Neural cell (in vitro differentiated cells): Measurements from ENCODE around the gene CASP9. TPM values are rescaled to one million over a fixed set of nuclear protein-coding genes. Genes with fewer than 3 reads are reported as not detected.

Experiments used
- H2AFZ ChIP-seq: fragments of 200-600, 300-800 bp; sonication (generic), shearing (Covaris generic); 2 replicates; pipeline ENCODE4 v1.6.0; 2014; ENCODE audit warnings: low read depth, mild to moderate bottlenecking, antibody characterized with exemption, low read length, moderate library complexity
- H3F3A ChIP-seq: fragments of 200-600 bp; shearing (Covaris generic); 2 replicates; pipeline ENCODE4 v1.6.1; 2016; ENCODE audit warnings: mild to moderate bottlenecking, moderate library complexity, mixed read lengths, antibody characterized with exemption, low read length; ENCODE audit not compliant: insufficient read depth, poor library complexity, severe bottlenecking
- H3K27ac ChIP-seq: fragments of 200-600, 300-800 bp; sonication (generic), shearing (Covaris generic); 2 replicates; pipeline ENCODE4 v1.5.1; 2014; ENCODE audit warnings: mild to moderate bottlenecking, low read length, moderate library complexity
- H3K27me3 ChIP-seq: fragments of 300-800, 200-600 bp; sonication (generic), shearing (Covaris generic); 2 replicates; pipeline ENCODE4 v1.6.0; 2014; ENCODE audit warnings: mild to moderate bottlenecking, low read depth, low read length, moderate library complexity; ENCODE audit not compliant: insufficient read depth
- H3K36me3 ChIP-seq: fragments of 300-800, 200-600 bp; sonication (generic), shearing (Covaris generic); 2 replicates; pipeline ENCODE4 v1.5.1; 2014; ENCODE audit warnings: mild to moderate bottlenecking, antibody characterized with exemption, low read length, moderate library complexity; ENCODE audit not compliant: insufficient read depth
- H3K4me2 ChIP-seq: fragments of 300-800, 200-600 bp; sonication (generic), shearing (Covaris generic); 2 replicates; pipeline ENCODE4 v1.6.0; 2014; ENCODE audit warnings: mild to moderate bottlenecking, low read length
- H3K4me3 ChIP-seq: fragments of 300-800, 200-600 bp; sonication (generic), shearing (Covaris generic); 2 replicates; pipeline ENCODE4 v1.5.1; 2014; ENCODE audit warnings: mild to moderate bottlenecking, low read length, moderate library complexity
- H3K79me2 ChIP-seq: fragments of 200-600 bp; shearing (Covaris generic); replicated peaks from 2 replicates; pipeline ENCODE4 v1.6.0; 2014; ENCODE audit warnings: mild to moderate bottlenecking, low read length, moderate library complexity; ENCODE audit not compliant: insufficient read depth
- H3K9ac ChIP-seq: fragments of 300-800, 200-600 bp; sonication (generic), shearing (Covaris generic); 2 replicates; pipeline ENCODE4 v1.6.1; 2016; ENCODE audit warnings: mild to moderate bottlenecking, low read length, mixed read lengths
- H3K9me2 ChIP-seq: fragments of 200-600 bp; shearing (Covaris generic); 2 replicates; pipeline ENCODE4 v1.6.1; 2016; ENCODE audit warnings: mild to moderate bottlenecking, low read length, mixed read lengths; ENCODE audit not compliant: insufficient read depth
- H3K9me3 ChIP-seq: fragments of 200-600, 300-800 bp; sonication (generic), shearing (Covaris generic); 2 replicates; pipeline ENCODE4 v1.6.1; 2016; ENCODE audit warnings: mild to moderate bottlenecking, mixed run types, low read length, moderate library complexity, mixed read lengths
- H4K20me1 ChIP-seq: fragments of 200-600 bp; shearing (Covaris generic); 2 replicates; pipeline ENCODE4 v1.6.1; 2016; ENCODE audit warnings: mild to moderate bottlenecking, mixed run types; ENCODE audit not compliant: insufficient read depth
- CTCF ChIP-seq: fragments of 450-650 bp; IDR thresholded peaks from 2 replicates; pipeline ENCODE4 v1.5.1; 2014; ENCODE audit warnings: antibody characterized with exemption, mild to moderate bottlenecking, moderate library complexity; ENCODE audit not compliant: poor library complexity, severe bottlenecking
- EP300 ChIP-seq: fragments of 450-650 bp; conservative IDR thresholded peaks from 2 replicates; pipeline ENCODE4 v1.6.1; 2014; ENCODE audit warnings: antibody characterized with exemption, mild to moderate bottlenecking, moderate library complexity; ENCODE audit not compliant: poor library complexity, severe bottlenecking
- EZH2 ChIP-seq: fragments of 200-600, 300-800 bp; shearing (Covaris generic), sonication (generic); IDR thresholded peaks from 2 replicates; pipeline ENCODE4 v1.6.1; 2014; ENCODE audit warnings: antibody characterized with exemption, low read length, borderline replicate concordance, mild to moderate bottlenecking; ENCODE audit not compliant: insufficient read depth, poor library complexity, severe bottlenecking
- MXI1 ChIP-seq: fragments of 450-650 bp; conservative IDR thresholded peaks from 2 replicates; pipeline ENCODE4 v1.6.1; 2014; ENCODE audit warnings: antibody characterized with exemption, mild to moderate bottlenecking; ENCODE audit not compliant: poor library complexity, severe bottlenecking
- POLR2AphosphoS5 ChIP-seq: IDR thresholded peaks from 2 replicates; pipeline ENCODE4 v1.6.1; 2012
- RAD21 ChIP-seq: fragments of 450-650 bp; conservative IDR thresholded peaks from 2 replicates; pipeline ENCODE4 v1.6.1; 2014; ENCODE audit warnings: antibody characterized with exemption, mild to moderate bottlenecking, moderate library complexity
- REST ChIP-seq: IDR thresholded peaks from 2 replicates; pipeline ENCODE4 v1.6.1; 2012; ENCODE audit warnings: borderline replicate concordance
- SMC3 ChIP-seq: fragments of 450-650 bp; conservative IDR thresholded peaks from 2 replicates; pipeline ENCODE4 v1.6.1; 2014; ENCODE audit warnings: antibody characterized with exemption, mild to moderate bottlenecking, moderate library complexity; ENCODE audit not compliant: poor library complexity
- TAF1 ChIP-seq: IDR thresholded peaks from 2 replicates; pipeline ENCODE4 v1.6.1; 2012; ENCODE audit warnings: low read depth
- polyA plus RNA-seq: library from polyadenylated mRNA; depleted of rRNA; stranded (reverse); fragments of >200 nt; gene quantifications from 2 replicates; pipeline ENCODE4 v1.2.3, GENCODE V29; 2014
- small RNA-seq, 3 experiments: library from RNA; depleted of rRNA; stranded (forward); fragments of <200 nt; gene quantifications; one replicate each; pipeline ENCODE3, GENCODE V24; 2012

The CASP9 gene
- polyA plus RNA-seq, 1 donor from 2014 or later = 13.7 TPM

GRCh38 chr1:15442759-15443158, 81.3 kb downstream of the CASP9 start:
- Histone ChIP-seq H3K4me2 (no peak overlapping the region), H3K9me3 (no peaks in the 10 kb centered on the region), H4K20me1 (no peaks in the 10 kb centered on the region)

GRCh38 chr1:15442119-15442518, 81.9 kb downstream of the CASP9 start:
- no peak overlapping the region for H3K4me2 ChIP-seq
- no peaks in the 10 kb centered on the region for H4K20me1 ChIP-seq
- no peak overlapping the region for H2AFZ ChIP-seq
- H3K79me2 ChIP-seq = no peaks in the 10 kb centered on the region
- no peak overlapping the region for H3K27ac ChIP-seq
- H3K9me2 ChIP-seq = no peaks in the 10 kb centered on the region
- no peak overlapping the region for H3K9ac ChIP-seq
- no peaks in the 10 kb centered on the region for H3K36me3 ChIP-seq
- H3K27me3 ChIP-seq = no peaks in the 10 kb centered on the region
- no peaks in the 10 kb centered on the region for H3K9me3 ChIP-seq
- TF ChIP-seq EP300 (no peak), POLR2AphosphoS5 (no peak), RAD21 (no peak), REST (no peak)
- no peaks in the 10 kb centered on the region for H3F3A ChIP-seq
- H3K4me3 ChIP-seq = no peak overlapping the region

More at GRCh38 chr1:15442759-15443158, 81.3 kb downstream of the CASP9 start:
- no peak overlapping the region for H3K9ac ChIP-seq
- TF ChIP-seq RAD21 = no peak
- no peak for TF ChIP-seq CTCF
- no peak for TF ChIP-seq REST
- no peak for TF ChIP-seq SMC3
- TF ChIP-seq EP300 = no peak
- TF ChIP-seq POLR2AphosphoS5 = no peak
- no peak for TF ChIP-seq TAF1
- TF ChIP-seq EZH2 = no peak
- TF ChIP-seq MXI1 = no peak
- H2AFZ ChIP-seq = no peak overlapping the region
- H3K36me3 ChIP-seq = no peaks in the 10 kb centered on the region
- no peaks in the 10 kb centered on the region for H3K9me2 ChIP-seq
- H3K79me2 ChIP-seq = no peaks in the 10 kb centered on the region
- no peaks in the 10 kb centered on the region for H3K27me3 ChIP-seq
- no peak overlapping the region for H3K4me3 ChIP-seq
- no peaks in the 10 kb centered on the region for H3F3A ChIP-seq
- no peak overlapping the region for H3K27ac ChIP-seq

Small RNA genes lying within 50 kb of the gene (small RNA-seq; reads per million reads assigned to genes)
- 0 to 0.29 (median 0) reads per million in 3 experiments for gene SCARNA21B

Other genes starting within 250 kb of the CASP9 start
- gene EFHD2, start 114.3 kb downstream of the CASP9 start, polyA plus RNA-seq = 10.3 and 13.8 TPM in 2 replicates
- not detected in 2 replicates for gene CTRC, start 85.8 kb downstream of the CASP9 start, polyA plus RNA-seq
- not detected in 2 replicates for gene CELA2A, start 67.5 kb downstream of the CASP9 start, polyA plus RNA-seq
- gene CELA2B, start 48.1 kb downstream of the CASP9 start, polyA plus RNA-seq = not detected in 2 replicates
- 10.9 and 16.7 TPM in 2 replicates for gene DNAJC16, start 2.6 kb upstream of the CASP9 start, polyA plus RNA-seq
- not detected in 2 replicates for gene AGMAT, start 60.8 kb upstream of the CASP9 start, polyA plus RNA-seq
- 3.8 and 4.9 TPM in 2 replicates for gene DDI2, start 93.2 kb upstream of the CASP9 start, polyA plus RNA-seq
- gene PLEKHM2, start 160.1 kb upstream of the CASP9 start, polyA plus RNA-seq = 39.5 and 40.1 TPM in 2 replicates
- gene SLC25A34, start 212.0 kb upstream of the CASP9 start, polyA plus RNA-seq = 5.4 and 5.5 TPM in 2 replicates
- not detected in 2 replicates for gene TMEM82, start 218.3 kb upstream of the CASP9 start, polyA plus RNA-seq
- gene FBLIM1, start 234.6 kb upstream of the CASP9 start, polyA plus RNA-seq = 24.9 and 25.4 TPM in 2 replicates